IMR-90 (cell line): ENCODE data around the gene PYGB. TPM values are rescaled to one million over a fixed set of nuclear protein-coding genes. Genes with fewer than 3 reads are reported as not detected.

Experiments used
- CTCF ChIP-seq: conservative IDR thresholded peaks from 2 replicates; pipeline ENCODE4 v1.5.1; 2012; ENCODE audit warnings: mild to moderate bottlenecking, low read depth, low read length, improper control_type of control experiment
- NFE2L2 ChIP-seq: fragments of 150-350 bp; IDR thresholded peaks from 2 replicates; pipeline ENCODE4 v1.6.1; 2016; ENCODE audit warnings: low read depth, mild to moderate bottlenecking, low read length
- polyA plus RNA-seq, 3 experiments: library from polyadenylated mRNA; depleted of rRNA; stranded (reverse); fragments of >200 nt; gene quantifications; 2 replicates each; pipeline ENCODE4 v1.2.3, GENCODE V29; 2012; ENCODE audit warnings: low replicate concordance in 1 of 3
- total RNA-seq: library from RNA; depleted of rRNA; stranded (reverse); fragments of >200 nt; gene quantifications from 2 replicates; pipeline ENCODE4 v1.2.3, GENCODE V29; 2012

The PYGB gene
- total and polyA plus RNA-seq, 2 of the 4 experiments (the other 2 are of a cell fraction) = 72.4 to 83.1 TPM

- no peak for TF ChIP-seq CTCF
- no peak for TF ChIP-seq NFE2L2
Observed at GRCh38 chr20:25236450-25237304, 11.2 kb upstream of the PYGB start (continued).
